MM.1S (cell line): ENCODE measurements around the gene TCP11.

Source experiments
- CTCF ChIP-seq: fragments of 300-600 bp; sonication (generic); IDR thresholded peaks from 2 replicates; pipeline ENCODE4 v1.5.1; 2016; ENCODE audit warnings: antibody characterized with exemption, low read length, mixed read lengths
- EZH2 ChIP-seq: fragments of 300-600 bp; sonication (generic); optimal IDR thresholded peaks from 2 replicates; pipeline ENCODE3; 2017; ENCODE audit warnings: low read depth, mild to moderate bottlenecking, antibody characterized with exemption, low read length, mixed read lengths

GRCh38 chr6:35093783-35094182 lies 47.4 kb downstream of the TCP11 start:
- no peak for TF ChIP-seq EZH2
- TF ChIP-seq CTCF, result no peak
